ENCODE results near the gene SKP1. TPM values are rescaled to one million over a fixed set of nuclear protein-coding genes. Genes with fewer than 3 reads are reported as not detected.

SKP1 gene
- total and polyA plus RNA-seq, 9 of the 15 experiments (the other 6 are each of a cell fraction or from before 2014, with no cell fraction given): 301 to 2,109 (median 639) TPM

- TF ChIP-seq ARID4B (CRISPR knock-in tag; IDR thresholded peaks at IDR 0.05) (0 out of 2 replicates have a peak, but pooled peaks have one; percentile 31), NR3C1 (CRISPR knock-in tag; IDR thresholded peaks at IDR 0.05) (no peak), ZNF184 (CRISPR knock-in tag; IDR thresholded peaks at IDR 0.05) (no peak), ZBTB8A (IDR thresholded peaks at IDR 0.05; ENCODE audit: partially characterized antibody) (no peak), FOXA3 (CRISPR knock-in tag; conservative IDR thresholded peaks at IDR 0.05 in 1 of 2, IDR thresholded peaks at IDR 0.05 in 1 of 2) (0 out of 4 replicates have a peak, but pooled peaks of 1 of the 2 experiments have one; percentile 31), MAX (CRISPR knock-in tag; IDR thresholded peaks at IDR 0.05) (no peak), TFAP4 (CRISPR knock-in tag; IDR thresholded peaks at IDR 0.05; ENCODE audit: borderline replicate concordance) (peak; percentile 50; the same call in 1 of the 2 replicates), MCM7 (IDR thresholded peaks at IDR 0.05) (no peak), E2F8 (IDR thresholded peaks at IDR 0.05; ENCODE audit: low read depth, partially characterized antibody) (no peak), DDX20 (tag; IDR thresholded peaks at IDR 0.05; ENCODE audit: low read depth) (no peak), ZNF561 (CRISPR knock-in tag; conservative IDR thresholded peaks at IDR 0.05) (no peak), RAD21 (CRISPR knock-in tag; conservative IDR thresholded peaks at IDR 0.05 in 1 of 2, IDR thresholded peaks at IDR 0.05 in 1 of 2) (peak; percentile 89 to 98), BACH1 (tag; IDR thresholded peaks at IDR 0.05) (no peak)
These were observed 7.7 kb upstream of the SKP1 start (continued) for GRCh38 chr5:134184155-134185135.

Measured in K562 (cell line).